GM18499 (cell line): ENCODE data around the gene ABTB2.

Experiments used
- ATAC-seq: cut with Tn5 transposase; IDR thresholded peaks from one replicate; pipeline ENCODE4 v1.9.1; 2021; ENCODE audit warnings: moderate number of reproducible peaks; ENCODE audit not compliant: insufficient read depth, unreplicated experiment

ABTB2 gene

DNA sequence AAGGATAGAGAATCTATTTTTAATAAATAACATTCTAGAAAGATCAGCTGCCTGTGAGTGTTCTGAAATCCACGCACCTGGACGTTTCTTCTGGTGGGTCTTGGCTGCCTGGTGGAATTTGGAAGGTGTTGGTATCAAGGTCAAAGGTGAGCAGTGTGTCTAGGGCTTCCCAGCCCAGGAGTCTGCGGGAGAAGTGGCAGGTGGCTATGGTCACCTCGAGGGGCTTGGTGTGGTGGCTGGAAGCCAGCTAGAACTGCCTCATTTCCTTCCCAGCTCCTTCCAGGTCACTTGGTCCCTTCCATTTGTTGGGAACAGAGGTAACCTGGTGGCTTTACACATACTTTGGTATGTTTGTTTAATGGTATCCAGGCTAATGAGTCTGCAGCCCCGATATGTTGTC is 210.9 kb downstream of the ABTB2 start:
- no peak for ATAC-seq

DNA sequence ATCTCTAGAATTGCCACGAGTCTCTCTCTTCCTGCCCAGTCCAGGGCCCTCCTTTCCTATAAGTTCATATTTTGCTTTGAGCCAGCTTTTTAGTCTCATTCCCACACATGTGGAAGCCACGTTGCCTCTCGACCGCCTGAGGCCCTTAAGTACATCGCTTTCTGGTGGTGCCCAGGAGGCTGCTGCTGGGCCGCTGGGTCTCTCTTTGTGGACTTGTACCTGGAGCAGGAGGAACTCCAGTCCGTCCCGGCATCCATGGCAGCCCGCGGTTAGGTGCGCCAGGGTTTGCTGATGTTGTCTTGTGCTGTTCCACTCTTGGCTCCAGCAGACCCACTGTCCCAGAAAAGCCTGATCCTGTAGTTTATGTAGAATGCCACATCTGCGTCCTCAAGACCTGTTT is 211.4 kb downstream of the ABTB2 start:
- no peak for ATAC-seq

DNA sequence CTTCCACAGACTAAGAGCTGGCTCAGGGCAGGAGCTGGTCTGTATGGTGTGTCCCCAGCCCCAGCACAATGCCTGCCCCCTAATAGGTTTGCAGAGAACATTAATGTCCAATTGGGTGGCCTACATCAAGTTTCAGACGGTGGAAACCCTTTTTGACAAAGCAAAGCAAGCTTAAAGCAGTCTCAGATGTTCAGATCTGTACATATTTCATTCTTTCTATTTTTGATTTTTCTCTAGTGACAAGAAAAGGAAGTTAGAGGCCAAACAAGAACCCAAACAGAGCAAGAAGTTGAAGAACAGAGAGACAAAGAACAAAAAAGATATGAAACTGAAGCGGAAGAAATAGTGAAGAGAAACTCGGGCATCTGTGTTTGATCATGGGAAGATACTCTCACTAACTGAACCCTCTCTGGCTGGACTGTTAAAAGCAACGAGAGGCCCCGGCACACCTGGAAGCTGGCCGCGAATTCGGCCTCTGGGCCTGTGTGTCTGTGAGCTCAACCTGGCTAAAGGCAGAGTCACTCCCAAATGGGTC is 211.9 kb downstream of the ABTB2 start:
- no peak for ATAC-seq

DNA sequence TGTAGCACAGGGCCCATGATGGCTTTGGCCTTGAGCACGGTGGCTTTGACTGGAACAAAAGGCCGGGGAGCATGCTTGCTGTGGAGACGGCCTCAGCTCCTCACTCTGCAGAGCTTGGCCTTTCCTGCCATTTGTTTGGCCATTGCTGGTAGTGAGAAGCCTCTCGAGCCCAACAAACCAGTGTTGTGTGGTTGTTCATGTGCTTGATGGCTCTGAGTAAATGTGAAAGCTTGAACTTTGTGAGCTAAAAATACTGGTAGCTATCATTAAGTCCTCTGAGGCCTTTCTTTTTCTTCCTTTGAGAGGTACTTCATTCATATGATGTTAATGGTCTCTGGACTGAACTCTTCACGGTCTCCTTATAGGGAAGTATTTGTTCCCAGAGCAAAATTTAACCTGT is 212.7 kb downstream of the ABTB2 start:
- ATAC-seq, result no peak

DNA sequence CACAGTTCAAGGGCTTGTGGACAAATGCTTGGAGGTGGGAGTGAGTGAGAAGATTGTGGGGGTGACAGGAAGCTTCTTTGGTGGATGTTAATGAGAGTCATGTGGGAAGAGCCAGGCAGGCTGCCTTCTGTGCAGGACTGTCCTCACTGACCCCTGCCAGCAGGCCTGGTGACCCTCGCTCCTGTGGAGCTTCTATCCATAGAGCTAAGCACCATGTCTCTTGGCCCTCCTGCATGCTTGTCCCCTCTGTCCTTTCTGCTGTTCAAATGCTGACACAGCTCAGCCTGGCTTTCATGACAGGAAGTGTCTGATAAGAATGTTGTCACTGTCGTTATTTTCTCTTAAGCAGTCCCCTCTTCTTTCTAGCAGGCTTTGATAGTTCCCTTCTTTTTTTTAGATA is 214.8 kb downstream of the ABTB2 start:
- ATAC-seq, result no peak

DNA sequence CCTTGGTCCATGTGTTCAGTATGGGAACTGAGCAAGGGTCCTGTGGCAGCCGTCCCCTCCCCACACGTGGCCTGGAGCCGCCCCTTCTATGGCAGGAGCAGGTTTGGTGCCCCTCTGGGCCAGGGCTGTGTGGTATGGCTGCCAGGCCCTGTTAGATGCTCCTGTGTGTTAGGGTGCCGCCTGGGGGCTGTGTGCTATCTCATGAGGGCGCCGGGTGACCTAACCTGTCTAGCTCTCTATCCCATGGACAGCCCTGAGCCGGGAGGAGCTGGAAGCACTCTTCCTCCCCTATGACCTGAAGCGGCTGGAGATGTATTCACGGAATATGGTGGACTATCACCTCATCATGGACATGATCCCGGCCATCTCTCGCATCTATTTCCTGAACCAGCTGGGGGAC is 217.7 kb downstream of the ABTB2 start:
- ATAC-seq, result no peak

DNA sequence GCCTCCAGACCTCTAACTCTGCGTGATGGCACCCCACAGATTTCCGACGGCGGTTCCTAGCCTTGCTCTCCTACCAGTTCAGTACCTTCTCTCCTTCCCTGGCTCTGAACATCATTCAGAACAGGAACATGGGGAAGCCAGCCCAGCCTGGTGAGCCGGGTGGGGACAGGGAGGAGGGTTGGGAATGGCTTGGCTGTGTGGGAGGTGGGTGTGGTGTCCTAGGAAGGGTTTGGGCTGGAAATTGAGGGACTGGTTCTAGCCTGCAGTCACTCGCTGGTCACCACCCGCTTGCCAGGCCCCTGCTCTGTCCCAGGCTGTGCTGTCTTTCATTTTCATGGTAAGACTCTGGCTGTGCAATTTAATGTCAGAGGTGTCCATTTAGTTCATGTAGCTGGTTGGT is 218.5 kb downstream of the ABTB2 start:
- ATAC-seq, result no peak

DNA sequence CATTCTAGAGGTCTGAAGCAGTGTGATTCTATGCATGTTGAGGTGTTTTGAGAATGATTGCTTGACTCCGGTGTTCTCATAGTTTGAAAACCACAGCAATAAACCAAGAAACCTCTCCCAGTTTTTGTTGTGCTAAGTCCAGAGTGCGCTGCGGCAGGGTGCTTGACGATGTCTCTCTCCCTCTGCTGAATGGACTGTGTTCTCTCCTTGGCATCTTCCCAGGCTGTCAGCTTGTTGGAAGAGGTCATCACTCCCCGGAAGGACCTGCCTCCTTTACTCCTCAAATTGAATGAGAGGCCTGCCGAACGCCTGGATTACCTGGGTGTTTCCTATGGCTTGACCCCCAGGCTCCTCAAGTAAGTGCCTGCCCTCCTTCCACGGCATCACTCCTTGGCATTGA is 221.4 kb downstream of the ABTB2 start:
- ATAC-seq, result no peak

DNA sequence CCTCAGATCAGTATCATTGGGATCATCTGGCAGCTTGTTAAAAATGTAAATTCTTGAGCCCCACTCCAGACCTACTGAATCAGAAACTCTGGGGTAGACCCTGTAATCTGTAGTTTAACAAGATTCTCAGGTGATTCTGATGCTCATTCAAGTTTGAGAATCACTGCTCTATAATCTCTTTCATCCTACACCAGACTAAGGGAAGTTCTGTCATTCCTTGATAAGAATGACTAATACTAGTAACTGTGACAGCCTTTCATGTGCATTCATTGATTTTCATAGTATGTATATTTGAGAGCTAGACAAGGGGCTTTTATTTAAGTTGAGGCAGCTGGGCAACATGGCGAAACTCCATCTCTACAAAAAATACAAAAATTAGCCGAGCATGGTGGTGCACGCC is 222.4 kb downstream of the ABTB2 start:
- no peak for ATAC-seq

DNA sequence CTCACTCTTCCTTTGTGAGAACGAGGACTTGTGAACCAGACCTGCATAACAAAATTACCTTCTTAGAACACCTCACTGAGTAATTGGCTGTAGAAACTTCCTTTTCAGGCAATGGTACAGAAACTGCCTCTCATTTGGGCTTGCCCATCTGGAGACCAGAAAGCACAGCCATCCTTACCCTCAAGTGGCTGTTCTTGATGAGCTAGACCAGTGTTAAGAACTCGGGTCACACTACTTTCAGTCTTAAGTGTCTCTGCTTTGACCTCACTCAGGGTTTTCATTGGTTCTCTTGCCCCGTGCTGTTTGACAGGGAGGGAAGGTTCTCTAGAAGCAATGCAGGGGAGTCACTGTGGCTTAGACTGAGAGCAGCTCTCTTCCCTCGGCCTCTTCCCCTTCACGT is 223.0 kb downstream of the ABTB2 start:
- ATAC-seq, result no peak

DNA sequence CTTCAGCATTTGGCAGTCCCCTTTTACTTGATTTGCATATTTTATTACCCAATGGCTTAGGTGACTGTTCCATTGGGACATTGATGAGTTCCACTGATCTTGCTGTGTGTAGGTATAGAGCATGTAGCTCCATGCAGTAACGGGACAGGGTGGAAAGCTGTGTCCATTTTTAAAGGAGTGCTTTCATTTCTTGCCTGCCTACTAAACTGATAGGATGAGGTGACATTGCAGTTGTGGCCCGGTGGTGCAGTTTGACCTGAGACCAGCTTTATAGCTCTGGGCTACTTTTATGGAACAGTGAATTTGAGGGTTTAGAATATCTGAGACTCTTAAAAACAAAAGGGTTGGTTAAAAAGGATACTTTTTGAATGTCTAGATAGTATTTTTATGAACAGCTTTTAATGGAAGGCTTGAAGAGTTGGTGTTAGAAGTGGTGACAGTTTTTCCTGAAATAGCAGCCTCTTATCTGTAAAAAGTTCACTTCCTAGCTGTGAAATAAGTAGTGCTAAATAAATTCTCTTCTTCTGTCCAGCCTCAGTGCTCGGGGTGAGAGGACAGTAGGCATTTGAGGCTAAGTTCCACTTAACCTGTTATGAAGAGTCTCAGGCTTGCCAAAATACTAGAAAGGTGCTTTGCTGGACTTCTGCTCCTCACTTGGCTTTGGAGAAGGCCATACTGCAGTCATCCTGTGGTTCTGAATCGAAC is 225.4 kb downstream of the ABTB2 start:
- no peak for ATAC-seq

DNA sequence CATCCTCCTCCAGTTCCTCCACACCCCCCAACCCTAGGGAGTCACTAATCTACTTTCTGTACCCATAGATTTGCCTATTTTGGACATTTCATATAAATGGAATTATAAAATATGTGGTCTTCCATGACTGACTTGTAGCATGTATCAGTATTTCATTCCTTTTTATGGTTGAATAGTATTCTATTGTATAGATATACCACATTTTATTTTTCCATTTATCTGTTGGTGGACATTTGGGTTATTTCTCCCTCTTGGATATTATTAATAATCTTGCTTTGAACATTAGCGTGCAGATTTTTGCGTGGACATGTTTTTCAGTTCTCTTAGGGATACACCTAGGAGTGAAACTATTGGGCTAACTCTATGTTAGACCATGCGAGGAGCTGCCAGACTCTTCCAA is 229.0 kb downstream of the ABTB2 start:
- ATAC-seq, result no peak

DNA sequence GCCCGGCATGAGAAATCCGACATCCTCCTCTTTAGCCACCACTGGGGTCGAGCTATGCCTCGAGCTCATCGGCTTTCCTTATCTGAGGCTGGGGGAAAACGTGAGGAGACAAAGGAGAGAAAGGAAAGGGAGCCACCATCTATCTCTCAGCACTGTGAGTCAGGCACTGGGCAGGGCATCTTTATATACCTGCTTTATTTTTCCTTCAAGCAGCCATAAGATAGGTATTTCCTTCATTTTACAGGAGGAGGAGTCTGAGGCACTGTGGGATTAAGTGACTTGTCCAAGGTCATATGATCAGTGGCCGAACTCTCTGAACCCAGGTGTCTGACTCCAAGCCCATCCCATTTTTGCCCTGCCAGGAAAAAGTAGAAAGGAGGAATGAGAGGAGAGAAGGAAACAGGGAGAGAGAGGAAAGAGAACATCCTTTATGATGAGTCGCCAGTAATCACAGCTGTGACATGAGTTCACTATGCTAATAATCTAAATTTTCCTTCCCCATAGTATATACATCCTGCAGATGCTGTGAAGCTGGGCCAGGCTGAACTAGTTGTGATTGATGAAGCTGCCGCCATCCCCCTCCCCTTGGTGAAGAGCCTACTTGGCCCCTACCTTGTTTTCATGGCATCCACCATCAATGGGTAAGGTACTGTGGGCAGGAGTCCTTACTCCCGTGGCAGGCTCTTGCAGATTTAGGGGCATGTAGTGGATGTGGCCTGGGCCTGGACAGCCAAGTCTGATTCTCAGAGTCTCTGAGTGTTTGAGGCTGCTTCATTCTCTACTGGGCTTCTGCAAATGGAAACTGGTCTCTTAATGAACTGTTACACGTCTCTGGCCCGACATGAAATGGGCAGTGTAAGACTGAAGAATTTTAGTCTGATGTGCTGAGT is 230.6 kb downstream of the ABTB2 start:
- no peak for ATAC-seq

DNA sequence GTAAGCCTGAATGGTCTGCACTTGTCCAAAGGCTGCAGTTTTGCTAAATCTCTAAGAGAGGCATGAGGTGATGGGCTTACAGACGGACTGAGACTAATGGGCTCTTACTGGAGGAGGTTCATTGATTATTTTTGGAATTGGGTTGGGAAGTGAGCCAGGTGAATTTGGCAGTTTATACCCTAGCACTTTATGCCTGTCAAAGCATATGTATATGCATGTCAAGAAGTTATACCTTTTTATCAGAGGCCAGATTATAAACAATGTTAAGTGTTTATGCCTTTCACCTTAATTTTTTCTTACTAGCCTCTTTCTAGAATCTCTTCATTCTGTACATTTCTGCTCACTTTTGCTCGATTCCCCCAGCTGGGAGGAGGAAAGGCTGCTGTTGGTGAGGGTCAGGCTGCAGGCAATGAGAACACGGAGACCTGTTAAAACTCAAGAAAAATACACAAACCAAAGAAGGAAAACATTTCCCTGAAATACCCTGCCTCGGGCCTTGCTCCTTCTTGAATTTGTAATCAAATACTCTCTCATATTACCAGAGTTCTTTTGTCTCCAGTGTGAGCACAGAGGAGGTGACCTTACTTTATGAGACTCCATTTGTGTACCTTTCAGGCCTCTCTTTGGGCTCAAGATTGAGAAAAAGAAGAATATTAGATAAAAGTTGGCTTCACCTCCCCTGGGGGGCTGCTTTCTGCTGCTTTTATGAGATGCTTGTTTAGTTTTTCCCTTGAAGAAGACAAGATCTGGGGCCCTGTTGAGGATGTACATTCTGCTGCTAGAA is 232.7 kb downstream of the ABTB2 start:
- ATAC-seq, result no peak

DNA sequence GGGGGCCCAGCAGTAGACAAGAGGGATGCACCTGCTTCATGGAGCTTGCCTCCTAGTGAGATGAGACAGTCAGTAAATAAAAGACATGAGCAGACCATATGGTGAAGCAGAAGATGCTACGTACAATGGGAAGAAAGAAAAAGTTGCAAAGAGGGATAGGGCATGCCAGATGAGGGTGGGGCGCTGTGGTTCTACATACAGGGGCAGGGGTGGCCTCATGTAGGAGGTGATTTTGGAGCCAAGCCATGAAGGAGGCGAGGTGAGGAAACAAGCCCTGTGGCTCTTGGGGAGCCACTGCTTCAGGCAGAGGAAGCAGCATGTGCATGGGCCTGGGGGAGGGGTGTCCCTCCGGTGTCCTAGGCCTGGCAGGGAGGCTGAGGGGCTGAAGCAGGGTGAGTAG is 237.2 kb downstream of the ABTB2 start:
- ATAC-seq, result no peak

DNA sequence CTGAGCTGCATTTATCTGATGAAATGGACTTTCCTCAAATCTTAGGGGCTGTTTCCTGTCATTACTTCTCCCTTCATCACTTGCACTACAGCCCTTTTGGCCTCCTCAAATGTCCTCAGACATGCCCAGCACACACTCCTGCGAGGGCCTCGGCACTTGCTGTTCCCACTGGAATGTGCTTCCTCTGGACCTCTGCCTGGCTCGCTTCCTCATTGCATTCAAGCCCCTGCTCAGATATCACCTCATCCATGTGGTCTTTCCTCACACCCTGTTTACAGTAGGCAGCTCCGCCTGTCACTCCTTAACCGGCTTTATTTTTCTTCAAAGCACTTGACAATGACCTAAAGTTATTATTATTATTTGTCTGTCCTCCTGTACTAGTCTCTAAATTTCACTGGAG is 243.3 kb downstream of the ABTB2 start:
- ATAC-seq, result no peak

DNA sequence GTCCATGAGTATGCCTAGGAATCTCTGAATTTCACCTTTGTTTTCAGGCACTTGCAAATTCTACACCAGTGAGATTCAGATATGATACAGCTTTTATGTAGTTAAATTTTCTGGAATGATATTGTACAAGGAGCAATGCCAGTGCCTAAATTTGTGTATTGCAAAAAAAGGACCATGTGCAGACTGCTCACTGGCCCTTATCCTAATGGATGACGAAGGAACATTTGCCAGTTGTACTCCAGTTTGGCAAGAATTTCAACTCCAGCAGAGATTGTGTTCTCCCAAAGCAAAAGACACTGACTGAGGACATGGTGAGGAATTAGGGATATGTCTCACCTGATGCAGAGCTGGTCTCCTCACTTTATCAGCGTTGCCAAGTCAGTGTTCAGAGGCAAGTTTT is 243.8 kb downstream of the ABTB2 start:
- no peak for ATAC-seq

DNA sequence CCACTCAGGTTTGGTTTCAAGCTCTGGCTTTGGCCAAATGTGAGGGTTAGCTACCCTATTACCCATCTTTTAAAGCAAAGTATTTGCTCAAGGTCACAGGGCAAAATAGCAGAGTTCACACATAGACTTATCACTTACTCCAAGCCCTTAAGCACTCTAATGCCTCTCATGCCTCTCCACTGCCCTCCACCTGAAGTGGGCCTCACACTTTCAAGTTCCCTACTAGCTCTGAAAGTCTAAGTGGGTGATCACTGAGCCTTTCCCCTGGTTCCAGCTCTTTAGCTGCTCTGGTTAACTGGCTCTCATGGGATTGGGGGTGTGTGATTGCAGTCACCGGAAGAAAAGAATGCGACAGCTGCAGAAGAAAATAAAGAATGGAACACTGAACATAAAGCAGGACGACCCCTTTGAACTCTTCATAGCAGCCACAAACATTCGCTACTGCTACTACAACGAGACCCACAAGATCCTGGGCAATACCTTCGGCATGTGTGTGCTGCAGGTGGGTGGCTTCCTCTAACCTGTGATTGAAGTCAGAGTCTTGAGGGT is 246.0 kb downstream of the ABTB2 start:
- no peak for ATAC-seq

DNA sequence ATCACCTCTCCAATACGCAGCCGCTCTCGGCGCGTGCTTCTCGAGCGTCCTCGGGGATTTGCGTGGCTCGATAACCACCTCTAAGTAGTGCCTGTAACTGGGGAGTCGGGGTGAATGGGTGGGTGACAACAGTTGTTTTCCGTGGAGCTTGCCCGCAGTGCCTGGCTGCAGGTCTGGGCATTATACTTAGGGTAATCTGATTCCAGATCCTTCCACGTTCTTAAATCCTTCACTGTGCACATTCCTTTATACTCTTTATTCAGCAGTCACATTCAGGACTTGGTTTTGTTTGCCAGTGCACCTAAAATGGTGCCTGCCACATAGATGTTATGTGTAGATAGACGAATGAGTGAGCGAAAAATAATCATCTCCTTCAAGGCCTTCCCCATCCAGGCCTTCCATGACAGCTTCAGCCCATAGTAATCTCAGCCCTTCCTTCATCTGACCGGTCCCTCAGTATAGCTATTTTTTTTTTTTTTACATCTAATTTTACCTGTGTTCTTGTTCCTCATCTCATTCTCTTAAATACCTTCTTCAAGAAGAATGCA is 251.8 kb downstream of the ABTB2 start:
- no peak for ATAC-seq
